HFF-Myc (cell line): ENCODE data around the gene FAM20B.

Experiments
- DNase-seq: peaks from one replicate; pipeline ENCODE4 v3.0.0-alpha.2; 2011; ENCODE audit warnings: low read depth; ENCODE audit errors: extremely low read depth
- H3K4me3 ChIP-seq: replicated peaks from 2 replicates; pipeline ENCODE4 v1.5.1; 2011; ENCODE audit warnings: low read depth, mild to moderate bottlenecking, control low read depth, low read length
- TF ChIP-seq, protein P1 (sequence below): IDR thresholded peaks from 2 replicates; pipeline ENCODE4 v1.5.1; 2012; ENCODE audit warnings: mild to moderate bottlenecking, low read depth, low read length, control low read depth; ENCODE audit errors: missing control alignments

FAM20B gene

GRCh38 chr1:179048339-179049124 lies 22.8 kb downstream of the FAM20B start:
- no peak for DNase-seq
- TF ChIP-seq, protein P1, sequence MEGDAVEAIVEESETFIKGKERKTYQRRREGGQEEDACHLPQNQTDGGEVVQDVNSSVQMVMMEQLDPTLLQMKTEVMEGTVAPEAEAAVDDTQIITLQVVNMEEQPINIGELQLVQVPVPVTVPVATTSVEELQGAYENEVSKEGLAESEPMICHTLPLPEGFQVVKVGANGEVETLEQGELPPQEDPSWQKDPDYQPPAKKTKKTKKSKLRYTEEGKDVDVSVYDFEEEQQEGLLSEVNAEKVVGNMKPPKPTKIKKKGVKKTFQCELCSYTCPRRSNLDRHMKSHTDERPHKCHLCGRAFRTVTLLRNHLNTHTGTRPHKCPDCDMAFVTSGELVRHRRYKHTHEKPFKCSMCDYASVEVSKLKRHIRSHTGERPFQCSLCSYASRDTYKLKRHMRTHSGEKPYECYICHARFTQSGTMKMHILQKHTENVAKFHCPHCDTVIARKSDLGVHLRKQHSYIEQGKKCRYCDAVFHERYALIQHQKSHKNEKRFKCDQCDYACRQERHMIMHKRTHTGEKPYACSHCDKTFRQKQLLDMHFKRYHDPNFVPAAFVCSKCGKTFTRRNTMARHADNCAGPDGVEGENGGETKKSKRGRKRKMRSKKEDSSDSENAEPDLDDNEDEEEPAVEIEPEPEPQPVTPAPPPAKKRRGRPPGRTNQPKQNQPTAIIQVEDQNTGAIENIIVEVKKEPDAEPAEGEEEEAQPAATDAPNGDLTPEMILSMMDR = no peak

DNA sequence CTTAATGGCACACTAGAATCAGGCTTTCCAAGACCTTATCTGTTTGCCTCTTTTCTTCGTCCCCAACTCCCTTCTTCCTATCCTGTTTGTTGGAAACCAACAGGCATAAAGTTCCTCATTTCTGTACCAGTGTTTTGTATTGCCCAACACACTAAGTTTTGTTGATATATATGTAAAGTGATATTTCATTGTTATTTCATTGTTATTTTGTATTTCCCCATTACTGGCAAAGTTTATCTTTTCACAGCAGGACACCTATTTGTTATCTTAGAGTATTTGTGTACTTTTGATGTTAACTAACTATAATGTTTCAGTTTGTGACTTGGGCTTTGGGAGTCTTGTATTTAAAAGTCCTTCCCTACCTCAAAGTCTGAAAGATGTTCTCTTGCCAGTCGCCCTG lies 27.1 kb downstream of the FAM20B start:
- H3K4me3 ChIP-seq = no peak overlapping the region
- TF ChIP-seq, protein P1 = no peak
- DNase-seq = no peak

More at GRCh38 chr1:179048339-179049124, 22.8 kb downstream of the FAM20B start:
- H3K4me3 ChIP-seq = no peak overlapping the region

DNA sequence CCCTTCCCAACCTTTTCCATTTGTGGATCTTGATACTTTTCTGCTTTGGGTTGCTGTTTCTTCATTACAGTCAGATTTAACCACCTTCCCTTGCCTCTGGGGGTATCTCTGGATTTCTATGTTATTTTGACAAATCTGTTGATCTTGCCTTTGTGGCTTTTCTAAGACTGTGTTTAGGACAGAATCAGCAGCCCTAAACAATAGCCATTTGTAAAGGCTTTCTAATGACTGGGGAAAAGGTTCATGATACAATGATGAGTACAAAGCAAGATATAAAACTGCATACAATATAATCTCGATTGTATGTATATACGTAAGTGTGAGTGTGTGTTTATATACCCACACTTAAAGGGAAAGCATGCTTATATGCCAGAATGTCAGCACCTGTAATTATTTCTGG lies 27.8 kb downstream of the FAM20B start:
- no peak overlapping the region for H3K4me3 ChIP-seq
- DNase-seq = no peak
- TF ChIP-seq, protein P1 = no peak

GRCh38 chr1:179055937-179056336 lies 30.2 kb downstream of the FAM20B start:
- no peak for DNase-seq
- no peak overlapping the region for H3K4me3 ChIP-seq
- TF ChIP-seq, protein P1 = no peak

- DNase-seq = no peak
- TF ChIP-seq, protein P1 = no peak
- H3K4me3 ChIP-seq = no peak overlapping the region
Measured at GRCh38 chr1:179058487-179059483, 33.1 kb downstream of the FAM20B start.

DNA sequence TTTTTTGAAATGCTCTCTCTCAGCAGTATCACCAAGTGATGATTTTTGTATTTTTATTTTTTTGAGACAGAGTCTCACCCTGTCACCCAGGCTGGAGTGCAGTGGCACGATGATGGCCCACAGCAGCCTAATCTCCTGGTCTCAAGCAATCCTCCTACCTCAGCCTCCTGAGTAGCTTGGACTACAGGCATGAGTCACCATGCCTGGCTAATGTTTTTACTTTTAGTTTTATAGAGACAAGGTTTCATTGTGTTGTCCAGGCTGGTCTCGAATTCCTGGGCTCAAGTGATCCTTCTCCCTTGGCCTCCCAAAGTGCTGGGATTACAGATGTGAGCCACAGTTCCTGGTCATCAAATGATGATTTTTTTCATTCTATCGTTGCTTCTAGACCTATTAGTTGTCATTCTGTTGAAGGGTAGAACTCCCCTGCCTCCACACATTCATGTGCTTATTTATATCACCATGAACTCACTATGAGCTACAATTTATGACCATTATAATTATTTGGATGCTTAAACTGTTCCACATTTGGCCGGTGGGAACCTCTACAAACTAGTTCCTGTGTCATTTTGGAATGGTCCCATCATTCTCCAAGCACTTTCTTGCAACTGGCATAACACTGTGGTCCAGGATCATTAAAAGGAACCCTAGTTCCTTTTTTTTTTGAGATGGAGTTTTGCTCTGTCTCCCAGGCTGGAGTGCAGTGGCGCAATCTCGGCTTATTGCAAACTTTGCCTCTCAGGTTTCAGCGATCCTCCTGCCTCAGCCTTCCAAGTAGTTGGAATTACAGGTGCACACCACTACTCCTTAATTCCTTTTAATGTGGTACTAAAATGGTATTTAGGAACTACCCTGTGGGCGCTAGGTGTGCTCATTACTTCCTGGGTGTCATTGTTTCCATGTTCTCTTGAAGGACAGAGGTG lies 35.9 kb downstream of the FAM20B start:
- TF ChIP-seq, protein P1 = no peak
- no peak for DNase-seq
- H3K4me3 ChIP-seq = no peak overlapping the region
